GM12891 (cell line): ENCODE results near the gene ANK3.

Experiments used
- POLR2A ChIP-seq: IDR thresholded peaks from 2 replicates; pipeline ENCODE4 v1.6.1; 2011; ENCODE audit warnings: low read depth, low read length, control low read depth
- POLR2AphosphoS5 ChIP-seq: IDR thresholded peaks from 2 replicates; pipeline ENCODE4 v1.6.1; 2011; ENCODE audit warnings: low read depth, low read length, control low read depth
- TAF1 ChIP-seq: IDR thresholded peaks from 2 replicates; pipeline ENCODE4 v1.6.1; 2011; ENCODE audit warnings: low read depth, low read length, control low read depth

DNA sequence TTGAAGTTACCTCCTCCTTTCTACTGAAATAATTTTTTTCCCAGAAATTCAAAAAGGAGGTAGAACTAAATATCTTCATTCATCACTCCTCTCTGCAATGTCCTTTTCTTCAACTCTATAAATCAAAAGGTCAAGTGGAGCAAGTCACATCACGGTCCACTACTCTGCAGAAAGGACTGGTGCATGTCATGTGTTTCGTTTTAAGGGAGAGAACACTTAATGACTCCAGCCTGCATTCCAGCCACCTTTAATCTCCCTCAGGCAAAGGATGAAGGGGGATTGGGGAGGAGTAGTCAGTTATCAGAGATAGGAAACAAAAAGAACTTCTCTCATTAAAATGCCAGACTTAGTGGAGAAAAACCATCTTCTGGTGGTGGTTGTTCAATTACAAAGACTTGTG is 78.9 kb downstream of the ANK3 start:
- TF ChIP-seq POLR2A = no peak
- TF ChIP-seq TAF1 = no peak
- no peak for TF ChIP-seq POLR2AphosphoS5
